HL-60 (cell line): ENCODE measurements around the gene PCTP.
A peak's percentile ranks its signal among the peaks of the same experiment; 100 is the strongest.

Source experiments
- DNase-seq, 2 experiments: peaks; one replicate each; pipeline ENCODE4 v3.0.0-alpha.2; 2010 to 2020; ENCODE audit warnings: low read depth in 1 of 2, low spot score in 1 of 2
- H3K27ac ChIP-seq: fragments of 250-450 bp; sonication (Bioruptor Pico); replicated peaks from 2 replicates; pipeline ENCODE4 v1.5.1; 2020; ENCODE audit warnings: mild to moderate bottlenecking, moderate library complexity
- H3K27me3 ChIP-seq: fragments of 250-450 bp; sonication (Bioruptor Pico); 2 replicates; pipeline ENCODE4 v1.5.1; 2021; ENCODE audit warnings: mild to moderate bottlenecking, moderate library complexity; ENCODE audit not compliant: insufficient read depth, poor library complexity, severe bottlenecking
- H3K4me3 ChIP-seq: replicated peaks from 2 replicates; pipeline ENCODE4 v1.5.1; 2011; ENCODE audit warnings: mild to moderate bottlenecking, control low read depth, low read length; ENCODE audit not compliant: insufficient read depth
- CTCF ChIP-seq: IDR thresholded peaks from one replicate; pipeline ENCODE4 v1.5.1; 2011; ENCODE audit warnings: low read length, control low read depth, inconsistent platforms; ENCODE audit not compliant: insufficient read depth
- GABPA ChIP-seq: IDR thresholded peaks from 2 replicates; pipeline ENCODE4 v1.6.1; 2012; ENCODE audit warnings: low read depth
- POLR2AphosphoS5 ChIP-seq: IDR thresholded peaks from 2 replicates; pipeline ENCODE4 v1.6.1; 2012; ENCODE audit warnings: low read depth
- REST ChIP-seq: IDR thresholded peaks from 2 replicates; pipeline ENCODE4 v1.6.1; 2012; ENCODE audit warnings: low read depth; ENCODE audit not compliant: insufficient replicate concordance
- SPI1 ChIP-seq: IDR thresholded peaks from 2 replicates; pipeline ENCODE4 v1.6.1; 2012; ENCODE audit warnings: low read depth, mild to moderate bottlenecking, borderline replicate concordance

Gene PCTP

DNA sequence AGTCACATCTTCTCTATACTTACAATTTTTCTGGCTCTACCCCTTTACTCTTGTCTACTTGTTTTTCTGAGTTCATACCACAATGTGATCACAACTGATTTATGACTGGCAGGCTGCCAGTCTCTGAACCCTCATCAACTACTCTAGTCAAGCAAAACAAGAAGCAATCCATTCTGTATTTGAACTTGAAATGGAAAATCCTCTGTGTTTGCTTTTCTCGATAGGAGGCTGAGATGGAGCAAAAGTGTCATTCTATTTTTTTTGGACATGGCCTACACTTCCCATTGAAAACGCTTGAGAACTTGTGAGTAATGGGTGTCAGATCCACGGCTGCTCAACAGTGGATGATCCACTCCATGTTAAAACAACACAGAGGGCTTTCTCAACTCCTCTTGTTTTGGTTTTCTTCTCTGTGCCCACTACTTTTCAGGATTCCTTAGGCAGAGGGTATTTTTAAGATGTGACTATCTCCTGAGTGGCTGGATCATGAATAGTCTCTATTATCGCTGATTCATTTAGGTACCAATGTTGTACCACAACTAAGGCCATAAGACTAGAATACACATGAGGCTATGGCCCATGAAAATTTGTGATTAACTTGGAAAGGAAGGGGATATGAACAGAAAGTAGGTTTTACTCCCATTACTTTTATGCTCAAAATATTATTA, 39.9 kb upstream of the PCTP start:
- H3K27ac ChIP-seq, result no peak overlapping the region
- DNase-seq, result no peak
- H3K27me3 ChIP-seq, result no peaks in the 10 kb centered on the region
- H3K4me3 ChIP-seq, result no peak overlapping the region
- TF ChIP-seq CTCF, result no peak
- TF ChIP-seq POLR2AphosphoS5, result no peak
- TF ChIP-seq SPI1, result no peak
- no peak for TF ChIP-seq REST
- no peak for TF ChIP-seq GABPA

- no peak overlapping the region for H3K27ac ChIP-seq
- TF ChIP-seq REST (no peak), POLR2AphosphoS5 (no peak), GABPA (no peak), SPI1 (no peak), CTCF (no peak)
- H3K4me3 ChIP-seq, result no peak overlapping the region
- no peak for DNase-seq
- H3K27me3 ChIP-seq, result peaks cover under 1% of the 10 kb centered on the region
These were observed 33.4 kb upstream of the PCTP start for GRCh38 chr17:55717432-55717831.

- DNase-seq, result peak in 1 of 2 experiments; percentile 66
- Histone ChIP-seq H3K27ac (no peak overlapping the region), H3K27me3 (peaks cover 8% of the 10 kb centered on the region), H3K4me3 (no peak overlapping the region)
- TF ChIP-seq CTCF (peak; percentile 14), REST (no peak), GABPA (0 out of 2 replicates have a peak, but pooled peaks have one; percentile 14)
These were observed 32.7 kb upstream of the PCTP start for GRCh38 chr17:55717898-55718735.
